K562 (cell line): ENCODE data around the gene THG1L.

Experiments
- ADNP ChIP-seq: fragments of 200-800 bp; sonication (Bioruptor generic); IDR thresholded peaks from 2 replicates; pipeline ENCODE4 v1.6.1; 2016; ENCODE audit warnings: missing genetic modification characterization, missing compliant biosample characterization
- ATF6 ChIP-seq: sonication (generic); formaldehyde crosslinking; IDR thresholded peaks from 2 replicates; pipeline ENCODE4 v1.4.0; 2020; ENCODE audit warnings: mild to moderate bottlenecking, missing genetic modification reagents
- BACH1 ChIP-seq: fragments of 200-800 bp; sonication (Bioruptor generic); IDR thresholded peaks from 2 replicates; pipeline ENCODE4 v1.6.1; 2016; ENCODE audit warnings: missing genetic modification characterization, missing compliant biosample characterization
- ETV6 ChIP-seq, 3 experiments: fragments of 150-350 bp in 1 of 3; sonication (generic) in 1 of 3; formaldehyde crosslinking in 1 of 3; IDR thresholded peaks; 2 replicates each; pipeline versions ENCODE4 v1.6.1 to v1.8.0; 2014 to 2022; ENCODE audit warnings: borderline replicate concordance in 2 of 3, low read depth in 2 of 3, antibody characterized with exemption in 1 of 3, low read length in 1 of 3, mild to moderate bottlenecking in 1 of 3, missing genetic modification reagents in 1 of 3
- HDGF ChIP-seq: fragments of 450-650 bp; IDR thresholded peaks from 2 replicates; pipeline ENCODE4 v1.6.1; 2016
- MAFG ChIP-seq: fragments of 450-650 bp; conservative IDR thresholded peaks from 2 replicates; pipeline ENCODE4 v1.6.1; 2016; ENCODE audit warnings: missing genetic modification characterization, missing compliant biosample characterization
- MAX ChIP-seq: sonication (generic); formaldehyde crosslinking; IDR thresholded peaks from 2 replicates; pipeline ENCODE4 v1.9.0; 2022; ENCODE audit warnings: mild to moderate bottlenecking, missing genetic modification reagents
- ZFX ChIP-seq: sonication (generic); formaldehyde crosslinking; IDR thresholded peaks from 2 replicates; pipeline ENCODE4 v1.8.0; 2022; ENCODE audit warnings: mild to moderate bottlenecking, missing genetic modification reagents, moderate library complexity
- ZNF24 ChIP-seq: fragments of 450-650 bp; IDR thresholded peaks from 2 replicates; pipeline ENCODE4 v1.6.1; 2016
- TF ChIP-seq, protein P1 (sequence below), 3 experiments: IDR thresholded peaks in 2 of 3; conservative IDR thresholded peaks in 1 of 3; 2 replicates each; pipeline ENCODE4 v1.5.1; 2011 to 2012; ENCODE audit warnings: low read length in 3 of 3, mild to moderate bottlenecking in 3 of 3, control low read depth in 2 of 3, improper control_type of control experiment in 1 of 3, inconsistent platforms in 1 of 3, low read depth in 1 of 3, mixed read lengths in 1 of 3, moderate library complexity in 1 of 3; ENCODE audit not compliant: insufficient read depth in 2 of 3
- TF ChIP-seq, protein P2 (sequence below), 2 experiments: IDR thresholded peaks in 1 of 2; conservative IDR thresholded peaks in 1 of 2; 2 replicates each; pipeline ENCODE4 v1.6.1; 2016; ENCODE audit warnings: low read depth in 2 of 2, mild to moderate bottlenecking in 1 of 2, missing compliant biosample characterization in 1 of 2, missing genetic modification characterization in 1 of 2, moderate library complexity in 1 of 2

DNA sequence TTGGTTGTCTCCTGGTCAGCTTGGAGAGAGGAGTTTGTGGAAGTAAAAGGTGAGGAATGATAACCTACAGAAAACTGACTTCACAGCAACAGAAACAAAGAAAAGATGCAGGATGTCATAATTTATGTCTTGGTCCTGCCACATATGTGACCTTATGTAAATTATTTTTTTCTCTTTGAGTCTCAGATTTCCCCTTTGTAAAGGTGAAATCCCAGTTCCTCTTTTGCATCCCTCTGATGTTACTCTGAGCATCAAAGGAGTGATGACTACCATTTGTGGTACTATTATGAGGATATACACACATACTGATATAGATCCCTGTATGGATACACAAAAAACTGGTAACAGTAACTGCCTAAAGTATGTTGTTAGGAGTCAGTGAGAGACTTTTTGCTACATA lies 1.4 kb upstream of the THG1L start:
- TF ChIP-seq, protein P1, sequence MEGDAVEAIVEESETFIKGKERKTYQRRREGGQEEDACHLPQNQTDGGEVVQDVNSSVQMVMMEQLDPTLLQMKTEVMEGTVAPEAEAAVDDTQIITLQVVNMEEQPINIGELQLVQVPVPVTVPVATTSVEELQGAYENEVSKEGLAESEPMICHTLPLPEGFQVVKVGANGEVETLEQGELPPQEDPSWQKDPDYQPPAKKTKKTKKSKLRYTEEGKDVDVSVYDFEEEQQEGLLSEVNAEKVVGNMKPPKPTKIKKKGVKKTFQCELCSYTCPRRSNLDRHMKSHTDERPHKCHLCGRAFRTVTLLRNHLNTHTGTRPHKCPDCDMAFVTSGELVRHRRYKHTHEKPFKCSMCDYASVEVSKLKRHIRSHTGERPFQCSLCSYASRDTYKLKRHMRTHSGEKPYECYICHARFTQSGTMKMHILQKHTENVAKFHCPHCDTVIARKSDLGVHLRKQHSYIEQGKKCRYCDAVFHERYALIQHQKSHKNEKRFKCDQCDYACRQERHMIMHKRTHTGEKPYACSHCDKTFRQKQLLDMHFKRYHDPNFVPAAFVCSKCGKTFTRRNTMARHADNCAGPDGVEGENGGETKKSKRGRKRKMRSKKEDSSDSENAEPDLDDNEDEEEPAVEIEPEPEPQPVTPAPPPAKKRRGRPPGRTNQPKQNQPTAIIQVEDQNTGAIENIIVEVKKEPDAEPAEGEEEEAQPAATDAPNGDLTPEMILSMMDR (IDR thresholded peaks at IDR 0.05 in 2 of 3, conservative IDR thresholded peaks at IDR 0.05 in 1 of 3; ENCODE audit: insufficient read depth in 2 of 3, low read depth in 1 of 3, low read length in 3 of 3): no peak
- TF ChIP-seq ZFX: no peak
- TF ChIP-seq ADNP (tag): no peak
- no peak for TF ChIP-seq MAX (CRISPR knock-in tag)
- no peak for TF ChIP-seq ATF6
- TF ChIP-seq MAFG (tag): no peak
- TF ChIP-seq, protein P2, sequence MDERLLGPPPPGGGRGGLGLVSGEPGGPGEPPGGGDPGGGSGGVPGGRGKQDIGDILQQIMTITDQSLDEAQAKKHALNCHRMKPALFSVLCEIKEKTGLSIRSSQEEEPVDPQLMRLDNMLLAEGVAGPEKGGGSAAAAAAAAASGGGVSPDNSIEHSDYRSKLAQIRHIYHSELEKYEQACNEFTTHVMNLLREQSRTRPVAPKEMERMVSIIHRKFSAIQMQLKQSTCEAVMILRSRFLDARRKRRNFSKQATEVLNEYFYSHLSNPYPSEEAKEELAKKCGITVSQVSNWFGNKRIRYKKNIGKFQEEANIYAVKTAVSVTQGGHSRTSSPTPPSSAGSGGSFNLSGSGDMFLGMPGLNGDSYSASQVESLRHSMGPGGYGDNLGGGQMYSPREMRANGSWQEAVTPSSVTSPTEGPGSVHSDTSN (CRISPR knock-in tag; IDR thresholded peaks at IDR 0.05; ENCODE audit: low read depth): no peak
- TF ChIP-seq, protein P2 (tag; conservative IDR thresholded peaks at IDR 0.05; ENCODE audit: low read depth): no peak
- no peak for TF ChIP-seq HDGF
- TF ChIP-seq BACH1 (tag): no peak
- no peak for TF ChIP-seq ETV6 (IDR thresholded peaks at IDR 0.05; ENCODE audit: borderline replicate concordance in 1 of 2, low read depth in 2 of 2, low read length in 1 of 2)
- TF ChIP-seq ETV6 (CRISPR knock-in tag; IDR thresholded peaks at IDR 0.05; ENCODE audit: borderline replicate concordance): no peak
- TF ChIP-seq ZNF24: no peak
